H1 (cell line): ENCODE data around the gene AGPS. TPM values are rescaled to one million over a fixed set of nuclear protein-coding genes. Genes with fewer than 3 reads are reported as not detected.

Experiments
- CTCF ChIA-PET: fragments of 300-600 bp; sonication (Branson Sonifier 250); formaldehyde crosslinking; loops from one replicate; lab custom pipeline; 2021; ENCODE audit not compliant: partially characterized antibody; lab: Charles Lee
- POLR2A ChIA-PET: fragments of 300-600 bp; sonication (Branson Sonifier 250); formaldehyde crosslinking; loops from one replicate; lab custom pipeline; 2021; ENCODE audit warnings: inconsistent platforms; ENCODE audit not compliant: partially characterized antibody; lab: Charles Lee
- DNase-seq, 2 experiments: peaks; one replicate each; pipeline versions ENCODE4 v3.0.0 to v3.0.0-alpha.2; 2010 to 2022; ENCODE audit warnings: low spot score in 2 of 2, low read depth in 1 of 2, mixed read lengths in 1 of 2
- FAIRE-seq: peaks from 2 replicates; lab custom pipeline; 2011; peaks lifted over from hg19 to GRCh38; lab: Jason Lieb, UNC
- H2AFZ ChIP-seq: 2 replicates; pipeline ENCODE4 v1.8.1; 2012; ENCODE audit warnings: low read length, inconsistent platforms
- H2AK5ac ChIP-seq: 2 replicates; pipeline ENCODE4 v1.6.1; 2013; ENCODE audit warnings: low read depth, low read length
- H2BK120ac ChIP-seq: replicated peaks from 2 replicates; pipeline ENCODE3; 2013; ENCODE audit warnings: low read depth, low read length, inconsistent platforms
- H2BK12ac ChIP-seq: 2 replicates; pipeline ENCODE4 v1.6.1; 2013; ENCODE audit warnings: low read depth, low read length
- H2BK15ac ChIP-seq: 2 replicates; pipeline ENCODE4 v1.6.1; 2013; ENCODE audit warnings: low read length
- H2BK20ac ChIP-seq: 2 replicates; pipeline ENCODE4 v1.6.1; 2013; ENCODE audit warnings: low read length
- H2BK5ac ChIP-seq: 2 replicates; pipeline ENCODE4 v1.6.1; 2013; ENCODE audit warnings: low read depth, low read length
- H3K14ac ChIP-seq: 2 replicates; pipeline ENCODE4 v1.6.1; 2013; ENCODE audit warnings: inconsistent platforms; ENCODE audit not compliant: insufficient read length
- H3K18ac ChIP-seq: 2 replicates; pipeline ENCODE4 v1.6.1; 2013; ENCODE audit warnings: low read length; ENCODE audit errors: extremely low read depth
- H3K23ac ChIP-seq: 2 replicates; pipeline ENCODE4 v1.6.1; 2013; ENCODE audit warnings: inconsistent platforms; ENCODE audit not compliant: insufficient read length
- H3K23me2 ChIP-seq: 2 replicates; pipeline ENCODE4 v1.6.1; 2013; ENCODE audit warnings: low read depth, low read length
- H3K27ac ChIP-seq: 2 replicates; pipeline ENCODE4 v1.6.1; 2011; ENCODE audit warnings: low read depth, low read length, inconsistent platforms
- H3K27me3 ChIP-seq, 4 experiments: replicated peaks in 1 of 4; 1 replicate in 1 of 4; 2 replicates in 3 of 4; pipeline versions ENCODE4 v1.6.1 to v1.8.1; 2011 to 2013; ENCODE audit warnings: low read length in 3 of 4, mild to moderate bottlenecking in 3 of 4, inconsistent platforms in 2 of 4, mixed read lengths in 2 of 4, moderate library complexity in 1 of 4; ENCODE audit not compliant: control insufficient read depth in 3 of 4, insufficient read depth in 3 of 4; ENCODE audit errors: extremely low read depth in 1 of 4
- H3K36me3 ChIP-seq, 4 experiments: 2 replicates each; pipeline versions ENCODE4 v1.6.1 to v1.8.1; 2011 to 2013; ENCODE audit warnings: mild to moderate bottlenecking in 4 of 4, low read length in 3 of 4, moderate library complexity in 2 of 4, control low read depth in 1 of 4, inconsistent platforms in 1 of 4; ENCODE audit not compliant: insufficient read depth in 4 of 4, control insufficient read depth in 2 of 4
- H3K4ac ChIP-seq: replicated peaks from 2 replicates; pipeline ENCODE3; 2013; ENCODE audit warnings: low read length, low read depth, mixed read lengths, inconsistent platforms; ENCODE audit not compliant: insufficient read length
- H3K4me1 ChIP-seq, 4 experiments: replicated peaks in 1 of 4; 1 replicate in 1 of 4; 2 replicates in 3 of 4; pipeline versions ENCODE4 v1.6.1 to v1.8.1; 2011 to 2013; ENCODE audit warnings: low read length in 3 of 4, inconsistent platforms in 2 of 4, mixed read lengths in 1 of 4; ENCODE audit not compliant: insufficient read depth in 4 of 4, control insufficient read depth in 3 of 4
- H3K4me2 ChIP-seq, 2 experiments: 2 replicates each; pipeline versions ENCODE4 v1.6.1 to v1.8.1; 2011 to 2013; ENCODE audit warnings: low read depth in 2 of 2, low read length in 2 of 2, control low read depth in 1 of 2, inconsistent platforms in 1 of 2, mild to moderate bottlenecking in 1 of 2; ENCODE audit not compliant: insufficient read depth in 1 of 2
- H3K4me3 ChIP-seq, 4 experiments: fragments of 200-600, 300-600 bp in 1 of 4; sonication (generic), shearing (Covaris generic), sonication (Bioruptor Twin) in 1 of 4; 2 replicates each; pipeline versions ENCODE4 v1.5.1 to v1.8.1; 2011 to 2016; ENCODE audit warnings: low read length in 4 of 4, low read depth in 3 of 4, control low read depth in 2 of 4, inconsistent platforms in 2 of 4, mild to moderate bottlenecking in 2 of 4, mixed read lengths in 1 of 4, moderate library complexity in 1 of 4; ENCODE audit not compliant: insufficient read depth in 2 of 4; ENCODE audit errors: extremely low read depth in 1 of 4
- H3K56ac ChIP-seq: replicated peaks from 2 replicates; pipeline ENCODE3; 2013; ENCODE audit warnings: low read depth, mild to moderate bottlenecking, mixed read lengths, low read length, inconsistent platforms; ENCODE audit not compliant: insufficient read length
- H3K79me1 ChIP-seq: 2 replicates; pipeline ENCODE4 v1.6.1; 2013; ENCODE audit warnings: low read depth, low read length, control low read depth
- H3K79me2 ChIP-seq, 2 experiments: 2 replicates each; pipeline versions ENCODE4 v1.6.1 to v1.8.1; 2012 to 2013; ENCODE audit warnings: low read length in 2 of 2, mild to moderate bottlenecking in 2 of 2, inconsistent platforms in 1 of 2; ENCODE audit not compliant: insufficient read depth in 2 of 2, control insufficient read depth in 1 of 2
- H3K9ac ChIP-seq, 4 experiments: replicated peaks in 1 of 4; 1 replicate in 1 of 4; 2 replicates in 3 of 4; pipeline versions ENCODE4 v1.6.1 to v1.8.1; 2011 to 2013; ENCODE audit warnings: low read depth in 3 of 4, low read length in 3 of 4, control low read depth in 2 of 4, mild to moderate bottlenecking in 2 of 4, moderate library complexity in 2 of 4, inconsistent platforms in 1 of 4; ENCODE audit errors: extremely low read depth in 1 of 4
- H3K9me3 ChIP-seq, 2 experiments: 2 replicates each; pipeline versions ENCODE4 v1.6.1 to v1.8.1; 2012 to 2013; ENCODE audit warnings: mild to moderate bottlenecking in 2 of 2, moderate library complexity in 2 of 2, control low read depth in 1 of 2, inconsistent platforms in 1 of 2, low read depth in 1 of 2, low read length in 1 of 2, mixed read lengths in 1 of 2; ENCODE audit not compliant: insufficient read depth in 2 of 2
- H4K20me1 ChIP-seq, 2 experiments: replicated peaks in 1 of 2; 2 replicates each; pipeline versions ENCODE3 to v1.8.1; 2011 to 2013; ENCODE audit warnings: inconsistent platforms in 2 of 2, low read length in 2 of 2, mild to moderate bottlenecking in 1 of 2; ENCODE audit not compliant: insufficient read depth in 2 of 2, control insufficient read depth in 1 of 2
- H4K5ac ChIP-seq: 2 replicates; pipeline ENCODE4 v1.6.1; 2013; ENCODE audit warnings: low read length, low read depth, mixed read lengths, inconsistent platforms; ENCODE audit not compliant: insufficient read length
- H4K8ac ChIP-seq: 2 replicates; pipeline ENCODE4 v1.8.0; 2013; ENCODE audit warnings: mild to moderate bottlenecking, moderate library complexity, low read length, inconsistent platforms; ENCODE audit not compliant: insufficient read depth; ENCODE audit errors: extremely low read depth
- H4K91ac ChIP-seq: replicated peaks from 2 replicates; pipeline ENCODE3; 2013; ENCODE audit warnings: low read length, mixed read lengths, inconsistent platforms; ENCODE audit not compliant: insufficient read length
- ATF3 ChIP-seq: IDR thresholded peaks from 2 replicates; pipeline ENCODE4 v1.6.1; 2011; ENCODE audit warnings: low read depth, mild to moderate bottlenecking, low read length; ENCODE audit not compliant: insufficient read depth
- GABPA ChIP-seq: IDR thresholded peaks from 2 replicates; pipeline ENCODE4 v1.6.1; 2011; ENCODE audit warnings: mild to moderate bottlenecking, low read length, moderate library complexity, borderline replicate concordance; ENCODE audit not compliant: insufficient read depth
- GTF2F1 ChIP-seq: IDR thresholded peaks from 2 replicates; pipeline ENCODE4 v1.6.1; 2012; ENCODE audit warnings: low read depth, low read length, improper control_type of control experiment, borderline replicate concordance
- JUND ChIP-seq: IDR thresholded peaks from 2 replicates; pipeline ENCODE4 v1.6.1; 2011; ENCODE audit warnings: mild to moderate bottlenecking, improper control_type of control experiment, low read length
- NANOG ChIP-seq: IDR thresholded peaks from 2 replicates; pipeline ENCODE4 v1.6.1; 2011; ENCODE audit warnings: low read length, low read depth, mild to moderate bottlenecking, inconsistent platforms; ENCODE audit not compliant: insufficient read depth, poor library complexity, severe bottlenecking
- SP2 ChIP-seq: IDR thresholded peaks from 2 replicates; pipeline ENCODE4 v1.6.1; 2012; ENCODE audit warnings: mild to moderate bottlenecking, low read length, inconsistent platforms
- SUZ12 ChIP-seq: fragments of 200-600 bp; sonication (generic); IDR thresholded peaks from 2 replicates; pipeline ENCODE4 v1.6.1; 2012; ENCODE audit warnings: mild to moderate bottlenecking, inconsistent platforms, low read length, moderate library complexity, mixed read lengths
- ZNF274 ChIP-seq: IDR thresholded peaks from 2 replicates; pipeline ENCODE4 v1.7.0; 2012; ENCODE audit warnings: low read length, borderline replicate concordance; ENCODE audit errors: extremely low read depth
- WGBS, 2 experiments: shearing (Covaris generic) in 1 of 2; methylation state at CpG; one replicate each; pipeline versions ENCODE4 v1.1.6 to v1.1.7; 2013 to 2015; ENCODE audit warnings: low lambda C conversion rate in 2 of 2, mixed read lengths in 2 of 2, inconsistent platforms in 1 of 2, low coverage in 1 of 2, missing lambda C conversion rate in 1 of 2; ENCODE audit not compliant: insufficient replicate concordance in 2 of 2, insufficient coverage in 1 of 2, insufficient read length in 1 of 2; ENCODE audit errors: extremely low coverage in 1 of 2, missing lambda C conversion rate in 1 of 2; 5-methylcytosine and 5-hydroxymethylcytosine counted together
- polyA plus RNA-seq, 7 experiments: library from polyadenylated mRNA; depleted of rRNA in 3 of 7; stranded (reverse) in 5 of 7; unstranded in 2 of 7; fragments of >200 nt in 5 of 7; fragments of 200-250 nt in 2 of 7; gene quantifications; 1 replicate in 5 of 7; 2 replicates in 1 of 7; 4 replicates in 1 of 7; pipeline versions ENCODE4 v1.2.1 to v1.2.3, GENCODE V29; 2011 to 2013; ENCODE audit warnings: missing spikeins in 2 of 7, mixed read lengths in 2 of 7
- total RNA-seq: library from RNA; stranded (reverse); fragmentation: NEBNext Ultra II Directional; extraction: Animal tissue kit (Norgen Biotek cat#: 25700); gene quantifications from 2 replicates; pipeline ENCODE4 v1.2.1, GENCODE V29; 2021

AGPS gene
- total and polyA plus RNA-seq, 2 of the 8 experiments (the other 6 are each of a cell fraction or from before 2014, with no cell fraction given) = 7.3 to 57.8 TPM

- POLR2A ChIA-PET = no interaction called here
These were observed 200.8 kb downstream of the AGPS start for GRCh38 chr2:177593402-177593801.

More at GRCh38 chr2:177593402-177593801, 200.8 kb downstream of the AGPS start:
- CTCF ChIA-PET = interaction anchor here (0.7 to 3.8 kb wide), 8 partner anchors 9 to 260 kb away, joined by 3 to 15 read pairs (median 3); no protein-coding TSS in a partner anchor
- Histone ChIP-seq H2BK120ac (no peak overlapping the region), H3K4me3 (no peak overlapping the region), H4K91ac (no peak overlapping the region), H2BK12ac (no peak overlapping the region), H3K23ac (no peak overlapping the region), H3K79me2 (no peaks in the 10 kb centered on the region), H3K27me3 (no peaks in the 10 kb centered on the region), H4K20me1 (no peaks in the 10 kb centered on the region), H2AFZ (no peak overlapping the region), H2BK5ac (no peak overlapping the region), H3K79me1 (no peaks in the 10 kb centered on the region), H3K9me3 (no peaks in the 10 kb centered on the region), H3K4ac (no peak overlapping the region), H3K4me2 (no peak overlapping the region), H4K5ac (no peak overlapping the region), H2BK15ac (no peak overlapping the region), H3K14ac (no peak overlapping the region), H2AK5ac (no peak overlapping the region), H4K8ac (no peak overlapping the region), H3K27ac (no peak overlapping the region), H3K56ac (no peak overlapping the region), H3K4me1 (peaks cover 2 to 11% (median 4%) of the 10 kb centered on the region in 4 experiments; a peak in 5 of 7 replicates), H3K36me3 (no peaks in the 10 kb centered on the region), H2BK20ac (no peak overlapping the region), H3K9ac (no peak overlapping the region), H3K23me2 (no peaks in the 10 kb centered on the region), H3K18ac (no peak overlapping the region)
- no peak for FAIRE-seq
- no peak for TF ChIP-seq GABPA
- no peak for TF ChIP-seq GTF2F1
- no peak for TF ChIP-seq SUZ12
- no peak for TF ChIP-seq JUND
- no peak for TF ChIP-seq SP2
- TF ChIP-seq NANOG = no peak
- TF ChIP-seq ATF3 = no peak
- TF ChIP-seq ZNF274 = no peak
- no peak for DNase-seq
- WGBS, 2 experiments = 87% methylated on average over 3 of the region's 3 CpGs; no CpG with 5 or more reads in 1 of the 2 experiments
